NCI-H526 treated with DMSO at 0.1 percent for 48 hours (cell line): ENCODE data around the gene CDH26.

Experiments used
- DNase-seq: peaks from one replicate; lab custom pipeline; 2025; lab: John Stamatoyannopoulos, UW

CDH26 gene

GRCh38 chr20:60046860-60047259 lies 88.6 kb downstream of the CDH26 start:
- no peak for DNase-seq

GRCh38 chr20:60048634-60049521 lies 90.7 kb downstream of the CDH26 start:
- no peak for DNase-seq

GRCh38 chr20:60049601-60050000 lies 91.4 kb downstream of the CDH26 start:
- DNase-seq: no peak

- peak; percentile 17 for DNase-seq
Measured at GRCh38 chr20:60050193-60050947, 92.1 kb downstream of the CDH26 start.

DNA sequence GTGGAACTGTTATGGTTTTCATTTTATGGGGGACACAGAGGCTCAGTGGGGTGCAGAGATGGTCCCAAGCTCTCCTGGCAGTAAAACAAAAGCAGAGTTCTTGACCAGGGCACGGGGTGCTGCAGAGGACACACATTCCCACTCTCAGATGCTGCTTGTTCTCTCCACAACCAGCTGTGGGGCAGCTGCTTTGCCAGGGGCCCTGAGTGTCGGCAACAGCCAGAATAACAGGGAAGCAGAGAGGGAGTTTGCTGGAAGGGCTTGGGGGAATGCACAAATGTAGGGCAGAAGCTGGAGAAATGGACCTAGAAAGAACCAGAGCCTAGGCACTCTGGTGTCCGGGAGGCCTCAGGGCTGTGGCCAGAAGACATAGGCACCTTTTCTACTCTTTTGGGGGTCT lies 93.7 kb downstream of the CDH26 start:
- no peak for DNase-seq

- DNase-seq: no peak
Measured at GRCh38 chr20:60052322-60052721, 94.1 kb downstream of the CDH26 start.

DNA sequence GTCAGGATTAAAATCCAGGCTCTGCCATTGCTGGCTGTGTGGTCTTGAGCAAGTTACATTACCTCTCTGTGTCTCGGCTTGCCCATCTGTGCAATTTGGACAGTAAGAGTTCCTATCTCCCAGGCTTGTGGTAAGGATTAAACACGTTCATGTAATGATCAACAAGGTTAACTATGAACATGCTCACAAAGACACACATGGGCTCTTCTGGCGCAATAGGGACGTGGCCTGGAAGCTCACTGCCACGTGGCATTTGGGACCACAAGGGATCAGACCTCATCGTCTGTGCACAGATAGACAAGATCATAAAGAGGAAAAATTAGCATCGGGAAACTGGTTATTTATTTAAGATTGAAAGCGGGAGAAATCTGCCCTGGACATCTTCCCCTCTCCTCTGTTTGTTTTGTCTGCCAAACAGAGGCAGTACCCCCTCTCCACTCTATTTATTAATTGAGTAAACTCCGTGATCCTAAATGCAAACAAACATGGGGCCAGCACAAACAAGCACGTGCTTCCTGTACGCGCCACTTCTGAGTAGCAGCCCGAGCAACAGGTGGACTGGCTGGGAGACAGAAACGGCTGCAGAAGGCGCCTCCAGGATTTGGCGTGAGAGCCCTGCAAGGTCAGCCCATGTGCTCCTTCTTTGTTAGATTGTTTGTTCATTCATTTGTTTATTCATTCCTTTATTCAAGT lies 95.0 kb downstream of the CDH26 start:
- DNase-seq: no peak

- DNase-seq: no peak
Measured at GRCh38 chr20:60053818-60054190, 95.6 kb downstream of the CDH26 start.

DNA sequence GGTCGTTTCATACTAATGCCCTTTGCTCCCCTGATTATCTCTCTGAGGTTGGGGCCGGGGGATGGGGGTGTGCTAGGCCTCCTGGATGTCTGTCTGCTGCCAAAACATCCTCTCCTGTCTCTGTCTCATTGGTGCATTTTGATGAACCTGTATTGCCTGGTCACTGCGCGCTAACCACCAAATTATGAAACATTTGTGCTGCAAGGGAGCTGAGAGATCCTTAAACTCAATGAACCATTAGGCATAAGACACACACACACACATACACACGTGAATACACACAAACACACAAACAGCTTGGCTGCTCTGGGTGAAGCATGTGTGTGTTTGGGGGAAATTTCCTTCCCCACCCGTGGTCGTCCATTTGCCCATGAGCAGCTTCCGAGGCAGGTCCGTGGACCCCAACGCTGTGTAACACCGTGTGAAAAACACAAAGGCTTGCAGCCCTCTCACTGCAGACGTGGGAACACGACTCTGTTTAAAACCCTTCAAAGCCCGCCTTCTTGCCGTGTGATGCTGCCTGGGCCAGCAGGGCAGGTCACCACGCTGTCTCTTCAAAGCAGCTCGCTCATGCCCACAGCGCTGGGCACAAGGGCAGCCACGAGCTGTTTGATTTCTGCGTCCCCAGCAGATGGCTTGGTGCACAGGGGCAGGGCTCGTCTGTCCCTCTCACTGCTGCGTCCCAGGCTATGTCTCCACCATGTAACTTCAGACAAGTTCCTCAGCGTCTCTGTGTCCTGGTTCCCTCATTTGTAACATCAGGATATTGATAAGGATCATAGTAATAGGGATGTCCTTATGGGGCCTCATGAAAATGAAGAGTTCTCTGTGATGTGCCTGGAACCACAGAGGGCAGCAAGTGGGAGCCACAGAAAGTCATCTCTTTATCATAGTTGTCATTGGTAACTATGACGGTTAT lies 96.8 kb downstream of the CDH26 start:
- no peak for DNase-seq

DNA sequence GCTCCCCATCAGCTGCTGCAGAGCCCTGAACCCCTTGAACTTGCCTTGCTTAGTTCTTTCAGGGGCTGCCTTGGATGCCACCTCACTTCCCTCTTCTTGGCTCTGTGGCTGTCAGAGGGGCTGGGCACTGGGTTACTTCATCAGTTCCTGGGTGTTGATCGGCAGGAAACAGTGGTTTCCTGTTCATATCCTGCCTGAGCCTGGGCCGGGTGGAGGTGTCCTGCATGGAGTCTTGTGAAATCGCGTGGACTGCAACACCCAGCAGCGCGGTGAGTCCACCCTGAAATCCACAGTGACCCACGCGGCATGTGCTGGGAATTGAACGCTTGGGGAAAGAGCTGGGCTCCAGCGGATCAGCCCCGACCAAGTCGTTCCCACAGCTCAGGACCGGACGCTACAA lies 97.5 kb downstream of the CDH26 start:
- no peak for DNase-seq

GRCh38 chr20:60056407-60057122 lies 98.3 kb downstream of the CDH26 start:
- no peak for DNase-seq

- peak; percentile 69 for DNase-seq
Measured at GRCh38 chr20:60057123-60057865, 99.1 kb downstream of the CDH26 start.

DNA sequence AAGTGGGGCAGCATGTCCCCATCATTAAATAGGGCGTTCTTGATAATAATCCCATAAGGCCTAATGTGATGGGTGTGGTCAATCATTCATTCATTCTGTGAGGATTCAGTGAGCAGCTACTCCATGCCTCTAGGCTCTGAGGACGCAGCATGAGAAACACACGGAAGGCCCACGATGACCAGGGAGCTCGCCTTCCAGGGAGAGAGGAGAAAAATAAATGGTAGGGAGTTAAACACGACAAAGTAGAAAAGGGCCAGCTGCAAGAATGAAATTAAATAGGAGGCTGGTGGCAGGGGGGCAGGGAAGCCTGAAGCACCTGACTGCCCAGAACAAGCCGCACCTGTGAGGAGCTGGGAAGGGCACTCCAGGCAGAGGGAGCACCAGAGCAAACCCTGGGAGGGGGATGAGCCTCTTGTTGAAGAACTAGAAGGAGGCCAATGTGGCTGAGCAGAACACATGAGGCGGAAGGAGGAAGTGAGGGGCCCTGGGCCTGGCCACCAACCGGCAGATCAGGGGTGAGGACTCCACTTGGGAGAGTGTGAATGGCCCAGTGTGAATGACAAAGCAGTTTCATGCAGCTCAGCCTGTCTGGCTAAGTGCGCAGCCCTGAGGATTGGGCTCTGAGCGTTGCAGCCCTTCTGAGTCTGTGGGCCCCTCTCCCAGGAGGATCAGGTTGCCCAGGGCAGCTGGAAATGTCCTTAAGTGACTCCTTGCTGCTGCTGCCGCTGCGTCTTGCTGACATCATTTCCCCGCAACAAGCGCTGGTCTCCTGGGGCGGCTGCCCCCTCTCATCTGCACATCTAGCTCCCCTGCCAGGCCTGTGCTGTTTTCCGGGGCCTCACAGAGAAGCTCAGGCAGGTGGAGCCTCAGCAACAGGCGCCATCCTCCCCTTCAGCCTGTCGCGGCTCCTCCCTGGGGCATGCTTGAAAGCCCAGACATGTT lies 99.9 kb downstream of the CDH26 start:
- DNase-seq: peak; percentile 75

GRCh38 chr20:60058879-60059278 lies 100.7 kb downstream of the CDH26 start:
- no peak for DNase-seq

DNA sequence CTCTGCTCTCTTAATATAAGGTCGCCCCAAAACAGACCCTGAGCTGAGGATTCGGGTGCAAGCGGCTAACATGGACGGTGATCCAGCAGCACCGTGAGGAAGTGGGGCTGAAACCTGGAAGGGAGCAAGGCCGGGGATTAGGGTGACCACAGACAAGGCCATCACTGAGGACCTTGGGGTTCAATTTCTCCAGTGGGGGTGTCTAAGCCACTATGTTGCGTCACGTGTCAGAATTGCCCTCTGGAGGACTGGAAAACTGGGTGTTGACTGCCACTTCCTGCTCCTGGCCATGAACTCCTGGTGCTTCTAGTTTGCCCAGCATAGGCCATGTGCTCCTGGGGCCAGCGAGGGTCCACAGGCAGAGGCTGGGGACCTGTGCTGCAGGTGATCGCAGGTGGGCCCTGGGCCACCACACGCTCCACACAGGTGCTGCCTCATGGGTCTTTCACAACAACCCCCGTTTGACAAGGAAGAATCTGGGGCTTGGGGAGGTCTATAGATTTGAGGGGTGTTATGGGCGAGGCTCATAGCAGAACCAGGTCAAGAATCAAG lies 101.9 kb downstream of the CDH26 start:
- DNase-seq: no peak

GRCh38 chr20:60060593-60060992 lies 102.4 kb downstream of the CDH26 start:
- no peak for DNase-seq

DNA sequence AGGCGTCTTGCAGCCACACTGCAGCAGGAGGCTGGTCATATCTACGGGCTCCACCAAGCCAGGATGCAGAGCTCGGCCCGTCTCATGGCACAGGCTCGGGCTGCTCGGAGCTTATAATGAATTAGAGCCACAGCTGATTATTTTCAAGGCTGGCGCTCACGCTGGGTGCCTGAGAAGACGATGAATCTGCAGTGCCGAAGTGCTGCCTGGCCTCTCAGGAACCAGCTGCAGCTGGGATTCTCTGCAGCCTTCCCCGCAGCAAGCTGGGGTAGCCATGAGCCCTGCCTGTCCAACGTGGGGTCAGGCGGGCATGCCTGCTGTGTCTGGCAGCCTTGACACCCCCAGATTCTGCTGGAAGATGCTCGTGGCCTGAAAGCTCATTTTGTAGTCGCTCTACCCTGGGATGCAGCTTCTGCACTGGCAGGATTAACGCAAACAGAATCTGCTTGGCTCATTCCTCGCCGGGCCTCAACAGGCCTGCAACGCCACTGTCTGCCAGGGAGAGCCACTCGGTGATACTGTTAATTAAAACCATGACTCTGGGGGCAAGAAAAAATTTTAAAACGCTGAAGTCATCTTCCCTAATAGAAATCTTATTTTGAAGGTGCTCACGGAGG lies 104.3 kb downstream of the CDH26 start:
- DNase-seq: no peak

DNA sequence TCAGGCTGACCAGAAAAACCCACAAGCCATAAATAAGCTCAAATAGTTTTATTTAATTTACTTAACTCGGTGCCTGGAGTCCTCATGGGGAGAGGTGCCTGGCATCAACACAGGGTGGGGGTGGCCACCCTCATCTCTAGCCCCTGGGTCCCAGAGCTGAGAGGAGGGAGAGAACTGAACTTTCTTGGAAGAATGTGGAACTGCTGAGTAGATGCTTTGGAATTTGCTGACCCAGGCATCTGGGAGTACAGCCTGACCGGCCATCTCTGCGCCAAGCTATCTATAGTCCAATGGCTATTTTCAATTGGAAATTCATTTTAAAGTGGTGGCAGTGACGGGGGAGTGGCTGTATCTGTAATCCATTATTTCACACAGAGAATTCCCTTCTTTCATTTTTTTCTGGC lies 104.8 kb downstream of the CDH26 start:
- no peak for DNase-seq
